H1 (cell line): ENCODE data around the gene MECR. TPM values are rescaled to one million over a fixed set of nuclear protein-coding genes. Genes with fewer than 3 reads are reported as not detected.

Experiments used
- CTCF ChIA-PET: fragments of 300-600 bp; sonication (Branson Sonifier 250); formaldehyde crosslinking; loops from one replicate; lab custom pipeline; 2021; ENCODE audit not compliant: partially characterized antibody; lab: Charles Lee
- POLR2A ChIA-PET: fragments of 300-600 bp; sonication (Branson Sonifier 250); formaldehyde crosslinking; loops from one replicate; lab custom pipeline; 2021; ENCODE audit warnings: inconsistent platforms; ENCODE audit not compliant: partially characterized antibody; lab: Charles Lee
- DNase-seq, 2 experiments: peaks; one replicate each; pipeline versions ENCODE4 v3.0.0 to v3.0.0-alpha.2; 2010 to 2022; ENCODE audit warnings: low spot score in 2 of 2, low read depth in 1 of 2, mixed read lengths in 1 of 2
- FAIRE-seq: peaks from 2 replicates; lab custom pipeline; 2011; peaks lifted over from hg19 to GRCh38; lab: Jason Lieb, UNC
- H2AFZ ChIP-seq: 2 replicates; pipeline ENCODE4 v1.8.1; 2012; ENCODE audit warnings: low read length, inconsistent platforms
- H2AK5ac ChIP-seq: 2 replicates; pipeline ENCODE4 v1.6.1; 2013; ENCODE audit warnings: low read depth, low read length
- H2BK120ac ChIP-seq: replicated peaks from 2 replicates; pipeline ENCODE3; 2013; ENCODE audit warnings: low read depth, low read length, inconsistent platforms
- H2BK12ac ChIP-seq: 2 replicates; pipeline ENCODE4 v1.6.1; 2013; ENCODE audit warnings: low read depth, low read length
- H2BK15ac ChIP-seq: 2 replicates; pipeline ENCODE4 v1.6.1; 2013; ENCODE audit warnings: low read length
- H2BK20ac ChIP-seq: 2 replicates; pipeline ENCODE4 v1.6.1; 2013; ENCODE audit warnings: low read length
- H2BK5ac ChIP-seq: 2 replicates; pipeline ENCODE4 v1.6.1; 2013; ENCODE audit warnings: low read depth, low read length
- H3K14ac ChIP-seq: 2 replicates; pipeline ENCODE4 v1.6.1; 2013; ENCODE audit warnings: inconsistent platforms; ENCODE audit not compliant: insufficient read length
- H3K18ac ChIP-seq: 2 replicates; pipeline ENCODE4 v1.6.1; 2013; ENCODE audit warnings: low read length; ENCODE audit errors: extremely low read depth
- H3K23ac ChIP-seq: 2 replicates; pipeline ENCODE4 v1.6.1; 2013; ENCODE audit warnings: inconsistent platforms; ENCODE audit not compliant: insufficient read length
- H3K23me2 ChIP-seq: 2 replicates; pipeline ENCODE4 v1.6.1; 2013; ENCODE audit warnings: low read depth, low read length
- H3K27ac ChIP-seq: 2 replicates; pipeline ENCODE4 v1.6.1; 2011; ENCODE audit warnings: low read depth, low read length, inconsistent platforms
- H3K27me3 ChIP-seq, 4 experiments: replicated peaks in 1 of 4; 1 replicate in 1 of 4; 2 replicates in 3 of 4; pipeline versions ENCODE4 v1.6.1 to v1.8.1; 2011 to 2013; ENCODE audit warnings: low read length in 3 of 4, mild to moderate bottlenecking in 3 of 4, inconsistent platforms in 2 of 4, mixed read lengths in 2 of 4, moderate library complexity in 1 of 4; ENCODE audit not compliant: control insufficient read depth in 3 of 4, insufficient read depth in 3 of 4; ENCODE audit errors: extremely low read depth in 1 of 4
- H3K36me3 ChIP-seq, 4 experiments: 2 replicates each; pipeline versions ENCODE4 v1.6.1 to v1.8.1; 2011 to 2013; ENCODE audit warnings: mild to moderate bottlenecking in 4 of 4, low read length in 3 of 4, moderate library complexity in 2 of 4, control low read depth in 1 of 4, inconsistent platforms in 1 of 4; ENCODE audit not compliant: insufficient read depth in 4 of 4, control insufficient read depth in 2 of 4
- H3K4ac ChIP-seq: replicated peaks from 2 replicates; pipeline ENCODE3; 2013; ENCODE audit warnings: low read length, low read depth, mixed read lengths, inconsistent platforms; ENCODE audit not compliant: insufficient read length
- H3K4me1 ChIP-seq, 4 experiments: replicated peaks in 1 of 4; 1 replicate in 1 of 4; 2 replicates in 3 of 4; pipeline versions ENCODE4 v1.6.1 to v1.8.1; 2011 to 2013; ENCODE audit warnings: low read length in 3 of 4, inconsistent platforms in 2 of 4, mixed read lengths in 1 of 4; ENCODE audit not compliant: insufficient read depth in 4 of 4, control insufficient read depth in 3 of 4
- H3K4me2 ChIP-seq, 2 experiments: 2 replicates each; pipeline versions ENCODE4 v1.6.1 to v1.8.1; 2011 to 2013; ENCODE audit warnings: low read depth in 2 of 2, low read length in 2 of 2, control low read depth in 1 of 2, inconsistent platforms in 1 of 2, mild to moderate bottlenecking in 1 of 2; ENCODE audit not compliant: insufficient read depth in 1 of 2
- H3K4me3 ChIP-seq, 4 experiments: fragments of 200-600, 300-600 bp in 1 of 4; sonication (generic), shearing (Covaris generic), sonication (Bioruptor Twin) in 1 of 4; 2 replicates each; pipeline versions ENCODE4 v1.5.1 to v1.8.1; 2011 to 2016; ENCODE audit warnings: low read length in 4 of 4, low read depth in 3 of 4, control low read depth in 2 of 4, inconsistent platforms in 2 of 4, mild to moderate bottlenecking in 2 of 4, mixed read lengths in 1 of 4, moderate library complexity in 1 of 4; ENCODE audit not compliant: insufficient read depth in 2 of 4; ENCODE audit errors: extremely low read depth in 1 of 4
- H3K56ac ChIP-seq: replicated peaks from 2 replicates; pipeline ENCODE3; 2013; ENCODE audit warnings: low read depth, mild to moderate bottlenecking, mixed read lengths, low read length, inconsistent platforms; ENCODE audit not compliant: insufficient read length
- H3K79me1 ChIP-seq: 2 replicates; pipeline ENCODE4 v1.6.1; 2013; ENCODE audit warnings: low read depth, low read length, control low read depth
- H3K79me2 ChIP-seq, 2 experiments: 2 replicates each; pipeline versions ENCODE4 v1.6.1 to v1.8.1; 2012 to 2013; ENCODE audit warnings: low read length in 2 of 2, mild to moderate bottlenecking in 2 of 2, inconsistent platforms in 1 of 2; ENCODE audit not compliant: insufficient read depth in 2 of 2, control insufficient read depth in 1 of 2
- H3K9ac ChIP-seq, 4 experiments: replicated peaks in 1 of 4; 1 replicate in 1 of 4; 2 replicates in 3 of 4; pipeline versions ENCODE4 v1.6.1 to v1.8.1; 2011 to 2013; ENCODE audit warnings: low read depth in 3 of 4, low read length in 3 of 4, control low read depth in 2 of 4, mild to moderate bottlenecking in 2 of 4, moderate library complexity in 2 of 4, inconsistent platforms in 1 of 4; ENCODE audit errors: extremely low read depth in 1 of 4
- H3K9me3 ChIP-seq, 2 experiments: 2 replicates each; pipeline versions ENCODE4 v1.6.1 to v1.8.1; 2012 to 2013; ENCODE audit warnings: mild to moderate bottlenecking in 2 of 2, moderate library complexity in 2 of 2, control low read depth in 1 of 2, inconsistent platforms in 1 of 2, low read depth in 1 of 2, low read length in 1 of 2, mixed read lengths in 1 of 2; ENCODE audit not compliant: insufficient read depth in 2 of 2
- H4K20me1 ChIP-seq, 2 experiments: replicated peaks in 1 of 2; 2 replicates each; pipeline versions ENCODE3 to v1.8.1; 2011 to 2013; ENCODE audit warnings: inconsistent platforms in 2 of 2, low read length in 2 of 2, mild to moderate bottlenecking in 1 of 2; ENCODE audit not compliant: insufficient read depth in 2 of 2, control insufficient read depth in 1 of 2
- H4K5ac ChIP-seq: 2 replicates; pipeline ENCODE4 v1.6.1; 2013; ENCODE audit warnings: low read length, low read depth, mixed read lengths, inconsistent platforms; ENCODE audit not compliant: insufficient read length
- H4K8ac ChIP-seq: 2 replicates; pipeline ENCODE4 v1.8.0; 2013; ENCODE audit warnings: mild to moderate bottlenecking, moderate library complexity, low read length, inconsistent platforms; ENCODE audit not compliant: insufficient read depth; ENCODE audit errors: extremely low read depth
- H4K91ac ChIP-seq: replicated peaks from 2 replicates; pipeline ENCODE3; 2013; ENCODE audit warnings: low read length, mixed read lengths, inconsistent platforms; ENCODE audit not compliant: insufficient read length
- EZH2 ChIP-seq: fragments of 200-600 bp; sonication (generic); IDR thresholded peaks from 2 replicates; pipeline ENCODE4 v1.7.1; 2012; ENCODE audit warnings: low read depth, mild to moderate bottlenecking, moderate library complexity, low read length, inconsistent platforms; ENCODE audit not compliant: severe bottlenecking
- FOSL1 ChIP-seq: IDR thresholded peaks from 2 replicates; pipeline ENCODE4 v1.6.1; 2011; ENCODE audit warnings: mild to moderate bottlenecking, low read depth, low read length, moderate library complexity; ENCODE audit not compliant: insufficient read depth
- JUND ChIP-seq: IDR thresholded peaks from 2 replicates; pipeline ENCODE4 v1.6.1; 2011; ENCODE audit warnings: mild to moderate bottlenecking, improper control_type of control experiment, low read length
- KDM4A ChIP-seq: IDR thresholded peaks from one replicate; pipeline ENCODE4 v1.7.1; 2012; ENCODE audit warnings: low read depth, mild to moderate bottlenecking, moderate library complexity, low read length, inconsistent platforms; ENCODE audit not compliant: severe bottlenecking
- NRF1 ChIP-seq: IDR thresholded peaks from 2 replicates; pipeline ENCODE4 v1.6.1; 2011; ENCODE audit warnings: mild to moderate bottlenecking, low read depth, low read length, improper control_type of control experiment
- POLR2A ChIP-seq, 2 experiments: IDR thresholded peaks; 1 replicate in 1 of 2; 2 replicates in 1 of 2; pipeline ENCODE4 v1.6.1; 2011; ENCODE audit warnings: low read depth in 2 of 2, low read length in 2 of 2, mild to moderate bottlenecking in 2 of 2; ENCODE audit errors: control extremely low read depth in 1 of 2
- RFX5 ChIP-seq: IDR thresholded peaks from 2 replicates; pipeline ENCODE4 v1.6.1; 2011; ENCODE audit warnings: low read depth, low read length, improper control_type of control experiment, borderline replicate concordance
- RXRA ChIP-seq: IDR thresholded peaks from 2 replicates; pipeline ENCODE4 v1.6.1; 2011; ENCODE audit warnings: low read depth, mild to moderate bottlenecking, low read length, moderate library complexity; ENCODE audit not compliant: insufficient read depth
- SIN3A ChIP-seq, 2 experiments: IDR thresholded peaks in 1 of 2; conservative IDR thresholded peaks in 1 of 2; 2 replicates each; pipeline ENCODE4 v1.6.1; 2011 to 2012; ENCODE audit warnings: low read length in 2 of 2, improper control_type of control experiment in 1 of 2, low read depth in 1 of 2, mild to moderate bottlenecking in 1 of 2
- SP2 ChIP-seq: IDR thresholded peaks from 2 replicates; pipeline ENCODE4 v1.6.1; 2012; ENCODE audit warnings: mild to moderate bottlenecking, low read length, inconsistent platforms
- SUZ12 ChIP-seq: fragments of 200-600 bp; sonication (generic); IDR thresholded peaks from 2 replicates; pipeline ENCODE4 v1.6.1; 2012; ENCODE audit warnings: mild to moderate bottlenecking, inconsistent platforms, low read length, moderate library complexity, mixed read lengths
- TAF1 ChIP-seq: IDR thresholded peaks from 2 replicates; pipeline ENCODE4 v1.6.1; 2011; ENCODE audit warnings: mild to moderate bottlenecking, low read depth, low read length
- TCF12 ChIP-seq: IDR thresholded peaks from 2 replicates; pipeline ENCODE4 v1.6.1; 2011; ENCODE audit warnings: low read depth, mild to moderate bottlenecking, low read length
- WGBS, 2 experiments: shearing (Covaris generic) in 1 of 2; methylation state at CpG; one replicate each; pipeline versions ENCODE4 v1.1.6 to v1.1.7; 2013 to 2015; ENCODE audit warnings: low lambda C conversion rate in 2 of 2, mixed read lengths in 2 of 2, inconsistent platforms in 1 of 2, low coverage in 1 of 2, missing lambda C conversion rate in 1 of 2; ENCODE audit not compliant: insufficient replicate concordance in 2 of 2, insufficient coverage in 1 of 2, insufficient read length in 1 of 2; ENCODE audit errors: extremely low coverage in 1 of 2, missing lambda C conversion rate in 1 of 2; 5-methylcytosine and 5-hydroxymethylcytosine counted together
- polyA plus RNA-seq, 7 experiments: library from polyadenylated mRNA; depleted of rRNA in 3 of 7; stranded (reverse) in 5 of 7; unstranded in 2 of 7; fragments of >200 nt in 5 of 7; fragments of 200-250 nt in 2 of 7; gene quantifications; 1 replicate in 5 of 7; 2 replicates in 1 of 7; 4 replicates in 1 of 7; pipeline versions ENCODE4 v1.2.1 to v1.2.3, GENCODE V29; 2011 to 2013; ENCODE audit warnings: missing spikeins in 2 of 7, mixed read lengths in 2 of 7
- total RNA-seq: library from RNA; stranded (reverse); fragmentation: NEBNext Ultra II Directional; extraction: Animal tissue kit (Norgen Biotek cat#: 25700); gene quantifications from 2 replicates; pipeline ENCODE4 v1.2.1, GENCODE V29; 2021
- TF ChIP-seq, protein P1 (sequence below): IDR thresholded peaks from 2 replicates; pipeline ENCODE4 v1.6.1; 2011; ENCODE audit warnings: low read length, improper control_type of control experiment

MECR gene
- total and polyA plus RNA-seq, 2 of the 8 experiments (the other 6 are each of a cell fraction or from before 2014, with no cell fraction given) = 24.2 to 24.4 TPM

DNA sequence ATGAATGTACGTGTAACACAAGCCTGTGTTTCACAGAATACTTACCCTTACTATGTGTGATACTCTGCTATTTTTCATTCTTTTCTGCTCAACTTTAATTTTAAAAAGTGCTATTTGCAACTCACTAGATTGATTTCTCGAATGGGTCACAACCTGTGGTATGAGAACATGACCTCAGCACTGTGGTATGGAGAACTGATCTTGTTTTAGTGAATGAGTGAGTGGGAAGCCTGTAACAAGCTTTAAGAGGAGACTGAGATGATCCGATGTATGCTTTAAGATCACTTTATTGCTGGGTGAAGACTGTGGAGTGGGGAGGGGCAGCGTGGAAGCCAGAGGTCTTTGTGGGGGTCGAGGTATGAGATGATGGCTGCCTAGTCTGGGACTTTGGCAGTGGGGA is 21.6 kb downstream of the MECR start:
- H3K27me3 ChIP-seq = no peaks in the 10 kb centered on the region
- no peak for FAIRE-seq
- H3K79me1 ChIP-seq = no peaks in the 10 kb centered on the region
- H3K4me3 ChIP-seq = no peak overlapping the region
- H3K4me2 ChIP-seq = no peak overlapping the region
- no peak overlapping the region for H3K56ac ChIP-seq
- no peak overlapping the region for H4K91ac ChIP-seq
- no peaks in the 10 kb centered on the region for H3K79me2 ChIP-seq
- H4K8ac ChIP-seq = no peak overlapping the region
- H3K4me1 ChIP-seq = no peaks in the 10 kb centered on the region
- no peak overlapping the region for H3K14ac ChIP-seq
- H3K23me2 ChIP-seq = no peaks in the 10 kb centered on the region
- CTCF ChIA-PET = interaction anchor here (1.2 to 2.0 kb wide), 2 partner anchors 11 to 327 kb away, joined by 3 to 7 read pairs; no protein-coding TSS in a partner anchor
- H4K20me1 ChIP-seq = peaks cover 0 to 1% of the 10 kb centered on the region in 2 experiments
- H2BK20ac ChIP-seq = no peak overlapping the region
- no peak overlapping the region for H3K23ac ChIP-seq
- H3K27ac ChIP-seq = no peak overlapping the region
- H3K4ac ChIP-seq = no peak overlapping the region
- 88% methylated on average over 5 of the region's 5 CpGs; no CpG with 5 or more reads in 1 of the 2 experiments for WGBS, 2 experiments
- no peak for DNase-seq
- no peak overlapping the region for H2AFZ ChIP-seq
- H2BK12ac ChIP-seq = no peak overlapping the region
- peaks cover 0 to 34% (median 23%) of the 10 kb centered on the region in 4 experiments; a peak in 6 of 8 replicates for H3K36me3 ChIP-seq
- no peak overlapping the region for H2BK15ac ChIP-seq
- H3K9ac ChIP-seq = no peak overlapping the region
- H4K5ac ChIP-seq = no peak overlapping the region
- no peak overlapping the region for H2AK5ac ChIP-seq
- H2BK120ac ChIP-seq = no peak overlapping the region
- no peak overlapping the region for H2BK5ac ChIP-seq
- H3K9me3 ChIP-seq = no peaks in the 10 kb centered on the region
- POLR2A ChIA-PET = interaction anchor here (1.3 kb wide), 1 partner anchor 10 kb away, joined by 3 read pairs; no protein-coding TSS in a partner anchor
- H3K18ac ChIP-seq = no peak overlapping the region
- no peak for TF ChIP-seq FOSL1
- TF ChIP-seq RXRA = no peak
- TF ChIP-seq, protein P1, sequence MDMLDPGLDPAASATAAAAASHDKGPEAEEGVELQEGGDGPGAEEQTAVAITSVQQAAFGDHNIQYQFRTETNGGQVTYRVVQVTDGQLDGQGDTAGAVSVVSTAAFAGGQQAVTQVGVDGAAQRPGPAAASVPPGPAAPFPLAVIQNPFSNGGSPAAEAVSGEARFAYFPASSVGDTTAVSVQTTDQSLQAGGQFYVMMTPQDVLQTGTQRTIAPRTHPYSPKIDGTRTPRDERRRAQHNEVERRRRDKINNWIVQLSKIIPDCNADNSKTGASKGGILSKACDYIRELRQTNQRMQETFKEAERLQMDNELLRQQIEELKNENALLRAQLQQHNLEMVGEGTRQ = no peak
- no peak for TF ChIP-seq TAF1
- TF ChIP-seq EZH2 = no peak
- no peak for TF ChIP-seq POLR2A (IDR thresholded peaks at IDR 0.05; ENCODE audit: control extremely low read depth in 1 of 2, low read depth in 2 of 2, low read length in 2 of 2)
- no peak for TF ChIP-seq SUZ12
- TF ChIP-seq RFX5 = no peak
- TF ChIP-seq JUND = no peak
- no peak for TF ChIP-seq KDM4A
- no peak for TF ChIP-seq TCF12
- no peak for TF ChIP-seq SP2
- TF ChIP-seq SIN3A (conservative IDR thresholded peaks at IDR 0.05 in 1 of 2, IDR thresholded peaks at IDR 0.05 in 1 of 2; ENCODE audit: low read depth in 1 of 2, low read length in 2 of 2) = no peak
- no peak for TF ChIP-seq NRF1
